ENCODE results near the gene RAB35.

RAB35 gene

DNA sequence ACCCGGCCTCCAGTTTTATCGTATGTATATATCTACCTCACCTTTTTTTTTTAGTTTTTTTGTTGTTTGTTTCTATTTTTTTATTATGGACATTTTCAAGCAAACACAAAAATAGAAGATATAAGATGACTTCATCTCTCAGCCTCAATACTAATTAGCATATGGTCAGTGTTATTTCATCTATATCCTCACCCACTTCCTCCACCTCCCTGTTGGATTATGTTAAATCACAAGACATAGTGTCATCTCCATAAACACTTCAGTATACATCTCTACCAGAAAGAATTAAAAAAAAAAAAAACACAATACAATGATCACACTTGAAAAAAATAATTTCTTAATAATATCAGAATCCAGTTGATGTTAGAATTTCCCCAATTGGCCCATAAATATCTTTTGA is 34.9 kb downstream of the RAB35 start:
- DNase-seq: peak; percentile 28 to 75 (median 65)

DNA sequence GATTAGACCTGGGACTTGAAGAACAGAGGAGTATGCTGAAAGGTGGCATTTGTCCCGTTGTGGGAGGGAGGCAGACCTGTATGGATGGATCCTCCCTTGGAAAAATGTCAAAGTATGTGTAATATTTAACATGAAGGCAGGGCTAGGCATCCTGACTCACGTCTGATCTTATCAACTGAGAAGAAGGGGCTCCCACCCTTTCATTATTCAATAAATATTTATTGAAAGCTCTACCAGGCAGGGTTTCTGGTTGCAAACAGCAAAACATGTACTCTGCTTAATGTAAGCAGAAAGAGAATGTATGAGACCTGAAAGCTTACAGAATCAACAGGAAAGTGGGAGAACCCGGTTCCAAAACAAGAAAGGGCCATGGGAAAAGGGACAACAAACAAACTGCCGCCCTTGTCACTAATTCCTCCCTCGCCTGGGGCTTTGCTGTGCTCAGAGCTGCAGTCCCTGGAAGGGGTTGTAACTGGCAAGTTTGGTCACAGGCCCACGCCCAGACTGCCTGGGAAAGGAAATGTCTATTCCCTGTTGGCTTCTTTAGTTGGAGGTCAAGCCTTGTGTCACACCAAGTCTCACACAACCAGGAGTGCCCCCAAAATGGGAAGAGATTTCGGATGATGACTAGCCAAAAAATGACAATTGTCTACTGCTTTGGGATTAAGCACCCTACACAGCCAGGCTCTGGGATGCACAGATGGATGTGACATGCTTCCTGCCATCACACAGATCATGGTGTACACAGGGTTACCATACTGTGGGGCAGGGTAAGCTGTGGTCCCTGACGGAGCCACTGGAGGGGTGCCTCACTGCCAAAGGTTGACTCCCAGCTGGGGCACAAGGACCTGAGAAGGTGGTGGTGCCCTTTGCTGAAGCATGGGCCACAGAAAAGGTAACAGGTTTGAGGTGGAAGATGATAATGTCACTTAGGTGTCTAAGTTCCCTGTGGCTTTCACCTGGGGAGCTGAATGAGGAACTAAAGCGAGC is 36.8 kb downstream of the RAB35 start:
- no peak for DNase-seq

DNA sequence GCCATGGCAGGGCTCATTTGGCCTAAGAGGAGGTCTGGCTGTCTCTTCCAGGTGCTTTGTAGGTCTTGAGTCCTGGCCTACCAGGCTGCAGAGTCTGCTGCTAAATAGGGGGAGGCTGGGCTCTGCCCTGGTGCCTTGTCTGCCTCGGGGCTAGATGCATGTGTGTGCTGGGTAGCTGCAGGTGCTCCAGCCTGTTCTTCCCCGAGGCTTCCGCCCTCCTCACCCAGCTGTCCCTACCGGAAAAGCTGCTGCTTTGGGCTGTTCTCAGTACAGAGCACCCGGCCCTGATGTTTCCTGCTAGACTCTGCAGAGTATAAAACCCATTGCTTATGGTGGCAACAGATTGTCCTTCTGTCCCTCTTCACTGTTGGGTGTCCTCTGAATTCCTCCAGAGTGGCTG is 37.7 kb downstream of the RAB35 start:
- DNase-seq: no peak

DNA sequence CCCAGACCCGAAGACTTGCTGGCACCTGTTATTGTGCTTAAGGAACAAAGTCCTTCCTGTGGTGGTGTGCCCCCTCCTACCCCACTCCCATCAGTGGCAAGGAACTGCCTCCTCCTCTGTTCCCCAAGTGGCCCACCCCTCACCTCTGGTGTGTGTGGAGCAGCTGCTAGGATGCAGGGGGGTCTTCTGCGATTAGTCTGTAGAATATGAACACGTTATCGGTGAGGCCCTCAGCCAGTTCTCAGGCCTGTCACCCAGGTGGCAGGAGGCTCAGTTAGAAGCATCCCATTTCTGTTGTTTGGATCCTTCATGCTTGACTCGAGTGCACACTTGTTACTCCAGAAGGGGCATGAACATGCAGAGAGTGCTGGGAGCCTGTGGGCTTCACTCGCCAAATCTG is 39.3 kb downstream of the RAB35 start:
- DNase-seq: no peak

DNA sequence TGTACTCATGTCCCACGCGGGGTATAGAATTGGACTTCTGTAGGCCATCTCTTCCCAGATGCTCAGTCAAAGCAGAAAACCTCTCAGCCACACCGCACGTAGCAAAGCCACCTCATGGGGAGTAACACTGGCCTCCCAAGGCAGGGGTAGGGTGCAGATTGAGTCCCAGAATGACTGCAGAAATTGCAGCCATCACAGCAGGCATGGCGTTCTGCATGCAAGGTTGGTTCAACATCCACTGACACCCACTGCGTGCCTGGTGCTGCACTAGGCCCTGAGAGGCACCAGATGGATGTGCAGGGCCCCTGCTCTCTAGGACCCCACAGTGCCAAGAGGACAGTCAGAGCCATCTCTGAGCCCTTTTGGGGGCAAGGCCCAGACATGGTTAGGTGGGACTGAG is 39.9 kb downstream of the RAB35 start:
- no peak for DNase-seq

DNA sequence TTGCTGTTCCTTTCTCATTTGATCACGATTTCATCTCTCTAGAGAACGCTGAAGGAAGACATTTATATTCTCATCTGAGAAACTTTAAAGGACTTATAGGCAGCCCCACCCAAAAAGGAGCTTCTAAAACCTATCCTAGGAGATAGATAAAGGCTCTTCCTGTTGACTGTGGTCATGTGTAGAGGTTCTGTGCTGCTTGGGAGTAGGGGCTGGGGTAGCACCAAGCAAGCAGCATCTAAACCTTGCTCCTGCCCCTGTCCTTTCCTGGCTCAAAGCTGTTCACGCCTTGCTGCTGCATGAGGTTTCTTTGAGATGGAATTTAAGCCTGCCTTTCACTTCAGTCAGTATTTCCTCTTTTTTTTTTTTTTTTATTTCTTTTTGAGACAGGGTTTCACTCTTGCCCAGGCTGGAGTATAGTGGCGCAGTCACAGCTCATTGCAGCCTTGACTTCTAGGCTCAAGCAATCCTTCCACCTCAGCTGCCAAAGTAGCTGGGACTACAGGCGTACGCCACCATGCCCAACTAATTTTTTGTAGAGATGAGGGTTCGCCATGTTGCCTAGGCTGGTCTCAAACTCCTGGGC is 41.4 kb downstream of the RAB35 start:
- DNase-seq: peak; percentile 17 to 29 (median 29)

DNA sequence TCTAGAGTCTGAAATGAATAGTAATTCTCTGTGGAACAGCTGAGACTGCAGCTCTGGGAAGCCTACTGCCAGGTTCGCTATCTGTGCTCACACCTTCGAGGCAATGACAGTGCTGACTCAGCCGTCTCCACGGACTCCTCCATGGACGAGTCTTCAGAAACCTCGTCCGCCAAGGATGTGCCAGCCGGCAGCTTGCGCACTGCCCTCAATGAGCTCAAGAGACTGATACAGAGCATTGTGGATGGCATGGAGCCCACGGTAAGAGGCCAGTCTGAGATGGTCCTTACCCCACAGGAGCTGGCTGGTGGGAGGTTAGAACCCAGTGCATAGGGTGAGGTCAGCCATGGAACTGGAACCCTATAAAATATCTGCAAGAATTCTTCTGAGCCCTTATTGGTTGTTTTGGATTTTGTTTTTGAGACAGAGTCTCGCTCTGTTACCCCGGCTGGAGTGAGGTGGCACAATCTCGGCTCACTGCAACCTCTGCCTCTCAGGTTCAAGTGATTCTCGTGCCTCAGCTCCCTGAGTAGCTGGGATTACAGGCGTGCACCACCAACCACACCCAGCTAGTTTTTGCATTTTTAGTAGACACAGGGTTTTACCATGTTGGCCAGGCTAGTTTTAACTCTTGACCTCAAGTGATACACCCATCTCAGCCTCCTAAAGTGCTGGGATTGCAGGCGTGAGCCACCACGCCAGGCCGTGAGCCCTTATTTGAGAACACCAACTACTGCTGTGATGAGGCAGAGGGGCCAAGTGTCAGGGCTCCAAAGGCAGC is 43.9 kb downstream of the RAB35 start:
- DNase-seq: no peak

DNA sequence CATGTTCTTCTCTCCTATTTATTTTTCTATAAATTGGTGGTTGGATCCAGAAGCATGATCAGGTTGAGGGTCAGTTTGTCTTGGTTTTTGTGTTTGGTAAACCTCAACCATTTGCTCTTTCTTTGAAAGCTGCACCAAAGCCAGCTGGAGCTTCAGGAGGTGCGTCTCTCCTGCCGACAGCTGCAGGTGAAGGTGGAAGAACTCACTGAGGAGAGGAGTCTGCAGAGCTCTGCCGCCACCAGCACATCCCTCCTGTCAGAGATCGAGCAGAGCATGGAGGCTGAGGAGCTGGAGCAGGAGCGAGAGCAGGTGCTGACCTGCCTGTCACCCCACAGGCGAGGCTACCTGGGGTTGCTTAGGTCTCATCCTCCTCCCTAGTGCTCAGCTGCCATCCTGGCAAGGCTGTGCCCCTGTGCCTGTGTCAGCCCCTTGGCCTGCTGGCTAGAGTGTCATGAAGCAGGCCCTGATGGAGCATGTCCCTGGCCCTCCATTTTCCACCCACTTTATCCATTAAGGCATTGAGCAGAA is 45.0 kb downstream of the RAB35 start:
- no peak for DNase-seq

DNA sequence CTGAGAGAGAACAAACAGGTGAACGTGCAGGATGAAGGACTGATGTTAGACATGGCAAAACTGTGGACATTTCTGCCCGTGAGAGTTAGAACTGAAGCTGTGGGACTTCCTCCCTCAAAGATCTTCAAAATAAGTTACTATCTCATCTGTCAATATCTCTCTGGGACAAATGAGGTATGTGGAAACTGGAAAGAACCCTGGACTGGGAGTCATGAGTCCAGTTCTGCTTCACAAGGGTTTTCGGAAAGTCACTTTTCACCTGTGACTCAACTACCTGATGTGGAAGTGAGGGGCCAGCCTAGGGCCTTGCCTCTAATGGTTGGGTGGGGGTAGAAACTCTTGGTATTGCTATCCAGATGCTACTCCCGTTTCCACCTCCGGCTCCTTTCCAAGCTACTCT is 47.3 kb downstream of the RAB35 start:
- DNase-seq: no peak

DNA sequence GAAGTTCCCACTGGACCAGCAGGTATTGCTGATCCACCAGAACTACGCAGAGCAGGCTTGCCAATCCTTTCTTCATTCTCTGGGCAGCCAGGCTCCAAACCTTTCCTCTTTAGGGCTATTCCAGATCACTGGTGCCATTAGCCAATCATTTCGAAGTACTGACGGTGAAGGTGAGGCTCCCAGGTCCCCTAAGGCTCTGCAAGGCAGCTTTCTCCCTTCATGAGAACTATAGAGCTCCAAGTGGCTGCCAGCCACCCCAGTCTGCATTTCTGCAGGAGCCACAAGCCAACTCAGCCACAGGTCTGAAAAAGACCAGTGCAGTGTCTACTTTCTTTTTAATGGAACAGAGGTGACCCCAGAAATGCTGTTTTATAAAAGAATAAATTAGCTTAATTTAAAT is 48.7 kb downstream of the RAB35 start:
- no peak for DNase-seq

DNA sequence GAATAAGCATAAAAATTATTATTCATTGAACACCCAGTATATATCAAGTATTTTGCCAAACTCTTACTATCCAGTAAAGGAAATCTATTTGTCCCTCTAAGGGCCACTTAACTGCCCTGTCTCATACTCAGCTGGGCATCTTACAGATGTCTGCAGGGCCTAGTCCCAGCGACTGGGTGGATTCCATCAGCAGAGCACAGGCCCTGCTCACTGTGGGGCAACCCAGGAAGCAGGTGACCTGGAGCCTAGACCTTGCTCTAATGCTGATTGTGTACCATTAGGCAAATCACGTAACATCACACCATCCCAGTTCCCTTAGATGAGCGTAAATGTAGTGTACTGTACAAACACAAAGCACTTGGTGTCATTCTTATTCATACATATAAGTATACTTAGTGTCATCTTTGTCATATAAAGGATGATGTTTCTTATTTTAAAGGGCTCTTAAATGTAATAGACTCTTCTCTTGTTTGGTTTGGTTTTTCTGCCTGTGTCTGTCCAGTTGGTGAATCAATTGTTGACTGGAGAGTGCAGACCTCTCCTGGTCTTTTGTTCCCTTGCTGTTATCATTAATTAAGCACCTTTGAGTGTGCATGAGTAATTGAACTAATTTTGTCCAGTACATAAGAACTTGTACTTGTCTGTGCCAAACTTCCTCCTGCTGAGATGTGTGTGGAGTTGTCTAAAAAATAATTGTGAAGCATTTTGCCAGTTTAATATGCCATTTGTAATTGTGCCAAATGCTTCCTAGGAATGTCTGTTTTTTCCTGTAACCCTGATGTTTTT is 49.3 kb downstream of the RAB35 start:
- no peak for DNase-seq

DNA sequence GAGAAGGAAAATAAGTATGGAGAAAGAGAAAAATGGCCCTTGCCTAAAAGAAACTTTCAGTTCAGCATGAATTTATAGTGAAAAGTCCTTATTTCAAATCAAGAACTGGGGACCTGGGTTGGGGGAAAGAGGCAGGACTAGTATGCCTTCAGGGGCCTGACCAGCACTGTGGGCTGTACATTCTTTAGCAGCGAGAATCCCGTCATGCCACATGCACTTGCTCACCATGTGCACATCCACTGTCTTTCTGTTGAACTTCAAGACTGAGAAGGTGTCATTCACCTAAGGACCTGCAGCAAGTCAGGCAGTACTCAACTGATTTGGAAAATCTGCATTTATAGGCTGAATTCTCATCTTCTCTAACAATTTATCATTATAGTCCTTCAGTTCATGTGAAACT is 50.2 kb downstream of the RAB35 start:
- DNase-seq: no peak

DNA sequence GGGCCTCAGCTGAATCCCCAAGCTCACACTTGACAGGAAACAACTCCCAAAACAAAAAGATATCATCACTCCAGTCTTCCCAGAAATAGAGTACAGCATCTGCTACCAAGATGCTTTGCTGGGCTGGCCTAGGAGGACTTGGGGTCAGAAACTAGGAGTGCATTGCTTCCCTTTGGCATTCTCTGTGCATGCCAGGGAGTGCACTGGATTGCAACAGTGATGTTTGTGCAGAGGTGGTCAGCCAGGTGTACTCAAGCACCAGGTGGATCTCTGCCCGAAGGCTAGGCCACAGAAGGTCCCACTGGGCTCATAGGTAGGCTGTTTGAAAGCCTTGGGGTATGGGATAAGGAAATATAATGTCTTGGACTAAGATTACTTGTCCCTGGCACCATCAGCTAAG is 51.1 kb downstream of the RAB35 start:
- DNase-seq: no peak

DNA sequence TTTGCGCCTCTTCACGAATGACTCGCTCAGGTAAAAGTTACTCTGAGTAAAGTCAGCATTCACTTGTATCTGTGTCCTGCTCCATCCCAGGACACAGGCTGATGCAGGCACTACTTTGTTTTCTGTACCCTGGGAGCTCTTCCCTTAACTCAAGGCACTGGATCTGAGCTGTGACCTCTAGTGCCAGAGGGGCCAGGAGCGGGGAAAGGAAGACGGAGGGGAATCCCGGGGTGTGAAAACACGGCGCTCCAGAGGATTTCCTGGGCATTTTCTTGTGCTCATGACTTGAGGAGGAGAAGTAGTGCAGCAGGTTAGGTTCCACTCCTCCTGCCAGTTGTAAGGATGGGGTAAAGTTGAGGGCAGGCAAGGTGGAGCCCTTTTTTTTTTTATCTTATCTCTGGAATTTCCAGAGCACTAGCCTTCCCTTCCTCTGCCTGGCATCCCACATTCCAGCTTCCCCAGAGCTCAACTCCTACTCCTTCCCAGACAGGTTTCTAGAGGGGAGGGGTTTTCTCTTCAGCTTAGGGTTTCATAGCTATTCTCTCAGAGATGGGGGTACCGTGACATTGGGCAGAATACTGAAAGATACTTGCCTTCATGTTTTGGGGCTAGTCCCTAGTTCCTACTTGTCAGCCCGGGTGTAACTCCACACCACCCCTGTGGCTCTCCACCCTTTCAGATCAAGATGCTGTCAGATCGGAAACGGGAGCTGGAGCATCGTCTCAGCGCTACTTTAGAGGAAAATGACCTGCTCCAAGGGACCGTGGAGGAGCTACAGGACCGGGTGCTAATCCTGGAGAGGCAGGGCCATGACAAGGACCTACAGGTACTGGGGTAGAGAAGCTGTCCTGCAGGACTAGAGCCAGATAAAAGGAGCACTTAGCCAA is 52.3 kb downstream of the RAB35 start:
- no peak for DNase-seq

DNA sequence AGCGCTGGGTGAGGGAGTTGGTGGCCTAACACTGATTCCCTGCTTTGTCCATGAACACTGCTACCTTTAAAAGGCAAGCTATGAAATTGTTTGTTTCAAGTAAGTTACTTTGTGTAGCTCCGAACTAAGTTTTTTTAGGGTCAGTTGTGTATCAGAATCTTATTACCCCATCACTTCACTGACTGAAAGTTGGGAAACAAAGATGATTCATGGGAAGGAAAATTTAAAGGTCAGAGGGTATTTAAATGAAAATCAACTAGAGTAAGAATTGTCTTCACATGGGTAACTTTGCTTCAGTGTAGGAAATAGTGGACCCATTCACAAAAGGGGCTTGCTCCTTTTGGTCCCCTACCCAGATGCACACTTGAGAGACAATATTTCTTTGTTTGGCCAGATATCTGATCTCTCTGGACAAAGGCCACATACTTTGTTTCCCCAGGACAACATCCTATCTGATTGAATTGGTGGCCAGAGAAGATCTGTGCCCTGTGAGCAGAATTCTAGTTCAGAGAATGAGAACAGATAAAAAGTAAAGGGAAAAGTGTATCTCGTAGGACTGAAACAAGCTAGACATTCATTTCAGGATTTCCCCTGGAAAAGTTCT is 53.5 kb downstream of the RAB35 start:
- DNase-seq: no peak

DNA sequence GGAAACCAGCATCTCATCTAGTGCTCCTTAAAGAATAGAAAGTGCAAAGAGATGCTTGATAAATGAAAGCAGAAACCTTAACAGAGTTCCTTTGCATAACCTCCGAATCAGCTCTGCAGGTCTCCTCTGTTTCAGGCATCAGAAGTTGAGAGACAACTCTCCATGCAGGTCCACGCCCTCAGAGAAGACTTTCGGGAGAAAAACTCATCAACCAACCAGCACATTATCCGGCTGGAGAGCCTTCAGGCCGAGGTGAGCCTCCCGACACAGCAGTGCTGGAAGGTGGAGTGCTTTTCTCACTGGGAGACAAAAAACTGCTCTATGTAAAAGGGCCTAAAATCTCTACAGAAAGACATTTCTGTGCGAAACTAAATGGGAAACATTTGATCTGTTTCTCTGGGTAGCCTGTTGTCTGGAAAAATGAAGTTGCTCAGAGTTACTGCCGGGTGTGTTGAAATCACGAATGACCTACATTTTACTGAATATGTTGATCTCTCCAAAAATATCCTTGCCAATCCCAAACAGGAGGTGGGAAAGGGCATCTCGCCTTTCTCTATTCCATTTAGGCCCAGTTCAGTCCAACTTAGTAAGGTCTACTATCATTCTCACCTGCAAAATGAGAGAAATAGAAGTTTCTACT is 54.9 kb downstream of the RAB35 start:
- no peak for DNase-seq

DNA sequence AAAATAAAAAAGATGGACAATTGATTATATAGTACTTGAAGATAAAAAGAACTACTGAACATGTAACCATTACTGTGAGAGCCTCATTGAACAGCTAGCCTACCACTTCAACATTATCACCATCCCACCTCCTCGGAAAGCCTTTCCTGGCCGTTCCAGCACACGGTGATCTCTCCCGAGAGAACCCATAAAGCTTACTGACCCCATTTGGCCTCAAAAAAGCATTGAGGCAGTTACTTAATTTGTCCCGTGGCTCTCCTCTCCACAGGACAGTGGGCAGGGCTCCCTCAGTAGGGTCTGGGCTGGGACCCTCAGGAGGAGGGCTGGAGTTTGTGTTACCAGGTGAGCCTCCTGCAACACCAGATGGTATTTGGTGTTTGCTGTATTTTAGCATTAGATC is 55.8 kb downstream of the RAB35 start:
- no peak for DNase-seq

DNA sequence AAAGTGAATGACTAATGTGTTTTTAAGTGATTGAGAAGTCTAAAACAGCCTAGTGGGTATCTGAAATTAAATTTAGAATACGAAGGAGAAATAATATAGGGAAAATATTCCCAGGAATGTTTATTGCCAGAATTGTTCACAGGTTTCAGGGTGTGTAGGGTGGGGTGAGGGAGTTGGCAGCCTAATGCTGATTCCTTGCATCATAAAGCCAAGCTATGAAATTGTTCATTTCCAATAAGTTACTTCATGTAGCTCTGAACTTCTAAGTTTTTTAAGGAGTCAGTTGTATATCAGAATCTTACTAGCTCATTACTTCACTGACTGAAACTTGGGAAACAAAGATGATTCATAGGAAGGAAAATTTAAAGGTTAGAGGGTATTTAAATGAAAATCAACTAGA is 56.4 kb downstream of the RAB35 start:
- no peak for DNase-seq

DNA sequence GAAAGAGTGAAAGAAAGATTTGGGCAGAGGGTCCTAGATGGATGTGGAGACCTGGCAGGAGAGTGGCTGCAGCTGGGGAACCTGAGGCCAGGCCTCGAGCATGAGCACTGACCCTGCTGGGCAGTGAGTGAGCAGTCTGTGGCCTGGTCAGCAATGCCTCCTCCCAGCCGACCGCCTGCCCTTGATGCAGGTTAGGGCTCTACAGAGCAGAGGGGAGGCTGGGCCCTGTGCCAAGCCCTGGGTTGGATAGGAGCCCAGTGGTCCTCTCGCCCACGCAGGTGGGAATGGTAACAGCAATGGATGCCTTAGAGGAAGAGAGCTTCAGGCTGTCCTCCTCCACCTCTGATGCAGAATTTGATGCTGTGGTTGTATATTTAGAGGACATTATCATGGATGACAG is 59.8 kb downstream of the RAB35 start:
- no peak for DNase-seq

DNA sequence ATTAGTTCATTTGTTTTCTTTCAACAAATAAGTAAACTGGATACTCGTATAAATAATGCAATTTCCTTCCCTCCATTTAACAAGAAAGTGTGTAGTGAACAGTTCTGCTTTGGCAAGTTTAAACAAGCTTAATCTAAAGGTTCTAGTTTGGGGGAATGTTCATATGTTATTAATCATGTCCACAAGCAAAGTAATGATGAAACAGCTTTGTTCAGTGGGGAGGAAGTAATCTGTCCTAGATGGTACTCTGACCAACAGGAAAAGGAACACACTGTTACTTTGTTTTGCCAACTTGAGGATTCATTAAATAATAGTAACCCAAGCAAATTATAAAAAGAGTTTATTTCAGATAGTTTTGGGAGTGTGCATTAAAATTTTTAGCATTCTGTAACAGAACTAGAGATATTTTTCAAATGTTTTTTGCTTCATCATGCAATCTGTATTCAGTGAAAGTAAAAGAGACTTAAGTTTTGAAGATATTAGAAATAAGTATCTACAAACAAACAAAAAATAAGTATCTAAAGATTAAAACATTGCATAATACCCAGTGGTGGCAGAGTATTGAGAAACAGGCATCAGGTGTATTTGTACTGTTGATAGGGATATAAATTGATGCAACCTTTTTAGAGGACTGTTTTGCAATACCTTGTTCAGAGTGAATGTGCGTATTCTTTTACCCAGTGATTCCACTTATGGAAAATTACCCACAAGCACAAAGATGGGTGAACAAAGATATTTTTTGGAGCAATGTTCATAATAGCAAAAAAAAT is 61.1 kb downstream of the RAB35 start:
- peak; percentile 8 to 41 (median 20) for DNase-seq
